Ishikawa (cell line): ENCODE data around the gene BCO2.

Experiments used
- CEBPB ChIP-seq: IDR thresholded peaks from 2 replicates; pipeline ENCODE4 v1.6.1; 2012
- CREB1 ChIP-seq: IDR thresholded peaks from 2 replicates; pipeline ENCODE4 v1.6.1; 2012; ENCODE audit warnings: low read depth
- EGR1 ChIP-seq: IDR thresholded peaks from 2 replicates; pipeline ENCODE4 v1.6.1; 2012
- EP300 ChIP-seq: IDR thresholded peaks from 2 replicates; pipeline ENCODE4 v1.6.1; 2012; ENCODE audit warnings: borderline replicate concordance
- FOXM1 ChIP-seq: IDR thresholded peaks from 2 replicates; pipeline ENCODE4 v1.6.1; 2012; ENCODE audit warnings: low read depth, borderline replicate concordance
- NFIC ChIP-seq: IDR thresholded peaks from 2 replicates; pipeline ENCODE4 v1.6.1; 2012
- RAD21 ChIP-seq: IDR thresholded peaks from 2 replicates; pipeline ENCODE4 v1.6.1; 2012; ENCODE audit warnings: low read depth
- TAF1 ChIP-seq: IDR thresholded peaks from 2 replicates; pipeline ENCODE4 v1.6.1; 2012; ENCODE audit warnings: low read depth, mild to moderate bottlenecking
- TCF12 ChIP-seq: IDR thresholded peaks from 2 replicates; pipeline ENCODE4 v1.6.1; 2012; ENCODE audit warnings: low read depth
- TEAD4 ChIP-seq: IDR thresholded peaks from 2 replicates; pipeline ENCODE4 v1.6.1; 2012
- YY1 ChIP-seq: IDR thresholded peaks from 2 replicates; pipeline ENCODE4 v1.6.1; 2012; ENCODE audit warnings: low read depth
- ZBTB7A ChIP-seq: IDR thresholded peaks from 2 replicates; pipeline ENCODE4 v1.6.1; 2012; ENCODE audit warnings: low read depth
- TF ChIP-seq, protein P1 (sequence below): IDR thresholded peaks from 2 replicates; pipeline ENCODE4 v1.6.1; 2012; ENCODE audit warnings: low read depth, mild to moderate bottlenecking
- TF ChIP-seq, protein P2 (sequence below): IDR thresholded peaks from 2 replicates; pipeline ENCODE4 v1.6.1; 2012
- TF ChIP-seq, protein P3 (sequence below): IDR thresholded peaks from 2 replicates; pipeline ENCODE4 v1.6.1; 2012

The BCO2 gene

DNA sequence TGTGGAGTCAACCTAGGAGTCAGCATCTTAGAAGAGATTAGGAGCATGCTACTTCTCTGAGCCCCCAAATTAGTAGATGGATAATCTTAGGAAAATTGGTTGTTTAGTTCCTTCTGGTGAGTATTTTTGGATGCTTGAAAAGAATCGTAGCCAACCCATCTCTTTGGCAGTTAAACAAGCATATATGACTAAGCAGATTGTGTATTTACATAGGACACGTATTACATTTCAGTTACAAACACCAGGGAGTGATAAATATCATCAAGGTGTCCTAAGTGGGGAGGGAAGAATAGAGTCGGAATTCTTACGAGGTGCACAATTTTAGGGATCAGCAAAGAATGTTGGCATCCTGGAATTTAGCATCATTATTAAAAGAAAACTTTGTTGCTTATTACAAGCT is 71.9 kb downstream of the BCO2 start:
- TF ChIP-seq RAD21 (no peak), CREB1 (no peak)
- TF ChIP-seq, protein P1, sequence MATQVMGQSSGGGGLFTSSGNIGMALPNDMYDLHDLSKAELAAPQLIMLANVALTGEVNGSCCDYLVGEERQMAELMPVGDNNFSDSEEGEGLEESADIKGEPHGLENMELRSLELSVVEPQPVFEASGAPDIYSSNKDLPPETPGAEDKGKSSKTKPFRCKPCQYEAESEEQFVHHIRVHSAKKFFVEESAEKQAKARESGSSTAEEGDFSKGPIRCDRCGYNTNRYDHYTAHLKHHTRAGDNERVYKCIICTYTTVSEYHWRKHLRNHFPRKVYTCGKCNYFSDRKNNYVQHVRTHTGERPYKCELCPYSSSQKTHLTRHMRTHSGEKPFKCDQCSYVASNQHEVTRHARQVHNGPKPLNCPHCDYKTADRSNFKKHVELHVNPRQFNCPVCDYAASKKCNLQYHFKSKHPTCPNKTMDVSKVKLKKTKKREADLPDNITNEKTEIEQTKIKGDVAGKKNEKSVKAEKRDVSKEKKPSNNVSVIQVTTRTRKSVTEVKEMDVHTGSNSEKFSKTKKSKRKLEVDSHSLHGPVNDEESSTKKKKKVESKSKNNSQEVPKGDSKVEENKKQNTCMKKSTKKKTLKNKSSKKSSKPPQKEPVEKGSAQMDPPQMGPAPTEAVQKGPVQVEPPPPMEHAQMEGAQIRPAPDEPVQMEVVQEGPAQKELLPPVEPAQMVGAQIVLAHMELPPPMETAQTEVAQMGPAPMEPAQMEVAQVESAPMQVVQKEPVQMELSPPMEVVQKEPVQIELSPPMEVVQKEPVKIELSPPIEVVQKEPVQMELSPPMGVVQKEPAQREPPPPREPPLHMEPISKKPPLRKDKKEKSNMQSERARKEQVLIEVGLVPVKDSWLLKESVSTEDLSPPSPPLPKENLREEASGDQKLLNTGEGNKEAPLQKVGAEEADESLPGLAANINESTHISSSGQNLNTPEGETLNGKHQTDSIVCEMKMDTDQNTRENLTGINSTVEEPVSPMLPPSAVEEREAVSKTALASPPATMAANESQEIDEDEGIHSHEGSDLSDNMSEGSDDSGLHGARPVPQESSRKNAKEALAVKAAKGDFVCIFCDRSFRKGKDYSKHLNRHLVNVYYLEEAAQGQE, result no peak

DNA sequence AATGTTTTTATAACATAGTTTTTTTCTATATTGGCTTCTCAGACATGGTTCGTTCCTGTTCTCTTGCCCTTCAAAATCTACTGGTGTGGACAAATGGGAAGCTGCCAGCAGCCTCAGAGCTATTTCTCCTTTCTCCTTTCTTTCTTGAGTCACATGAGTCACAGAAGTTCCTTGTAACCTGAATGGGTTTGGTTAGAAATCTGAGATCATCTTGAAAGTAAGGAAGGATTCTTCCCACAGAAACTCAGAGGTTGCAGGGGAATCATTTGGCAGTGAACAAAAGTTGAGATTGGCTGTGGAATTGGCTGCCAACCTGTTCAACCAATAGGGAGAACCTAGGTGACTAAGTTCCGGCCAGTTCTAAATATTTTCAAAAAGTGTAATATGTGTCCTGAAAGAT is 72.9 kb downstream of the BCO2 start:
- TF ChIP-seq, protein P1, result no peak
- TF ChIP-seq FOXM1 (no peak), ZBTB7A (no peak), EGR1 (no peak), CREB1 (no peak), TEAD4 (no peak), EP300 (no peak), RAD21 (no peak), TAF1 (no peak), CEBPB (no peak), NFIC (no peak), YY1 (no peak), TCF12 (no peak)
- TF ChIP-seq, protein P2, sequence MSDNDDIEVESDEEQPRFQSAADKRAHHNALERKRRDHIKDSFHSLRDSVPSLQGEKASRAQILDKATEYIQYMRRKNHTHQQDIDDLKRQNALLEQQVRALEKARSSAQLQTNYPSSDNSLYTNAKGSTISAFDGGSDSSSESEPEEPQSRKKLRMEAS, result no peak
- TF ChIP-seq, protein P3, sequence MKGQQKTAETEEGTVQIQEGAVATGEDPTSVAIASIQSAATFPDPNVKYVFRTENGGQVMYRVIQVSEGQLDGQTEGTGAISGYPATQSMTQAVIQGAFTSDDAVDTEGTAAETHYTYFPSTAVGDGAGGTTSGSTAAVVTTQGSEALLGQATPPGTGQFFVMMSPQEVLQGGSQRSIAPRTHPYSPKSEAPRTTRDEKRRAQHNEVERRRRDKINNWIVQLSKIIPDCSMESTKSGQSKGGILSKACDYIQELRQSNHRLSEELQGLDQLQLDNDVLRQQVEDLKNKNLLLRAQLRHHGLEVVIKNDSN, result no peak

DNA sequence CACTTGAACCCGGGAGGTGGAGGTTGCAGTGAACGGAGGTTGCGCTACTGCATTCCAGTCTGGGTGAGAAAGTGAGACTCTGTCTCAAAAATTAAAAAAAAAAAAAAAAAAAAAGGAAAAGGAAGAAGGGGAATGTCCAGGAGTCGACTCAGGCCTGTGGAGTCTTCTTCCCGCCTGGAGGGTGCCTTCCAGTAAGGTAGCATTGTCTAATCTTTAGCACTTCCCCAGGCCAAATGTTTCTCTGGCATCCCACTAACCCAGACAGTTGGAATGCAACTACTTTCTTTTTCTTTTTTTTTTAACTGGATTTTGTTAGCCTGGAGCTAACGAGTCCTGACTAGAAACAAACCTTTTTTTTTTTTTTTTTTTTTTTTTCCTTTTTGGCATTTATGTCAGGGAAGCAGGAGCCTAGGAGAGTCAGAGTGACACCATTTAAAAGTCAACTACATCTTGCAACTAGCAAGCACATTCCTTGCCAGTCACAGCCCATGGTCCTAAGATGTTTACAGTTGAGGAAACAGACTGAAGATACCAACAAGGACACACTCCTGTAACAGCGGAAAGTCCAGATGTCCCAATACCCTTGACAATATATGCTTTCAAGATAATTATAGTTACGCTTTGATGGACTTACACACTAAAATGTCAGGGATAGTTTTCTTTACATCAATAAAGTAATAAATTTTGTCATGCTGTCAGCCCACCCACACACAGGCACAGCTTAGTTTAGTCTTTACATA is 74.7 kb downstream of the BCO2 start:
- TF ChIP-seq, protein P1, result no peak
- TF ChIP-seq CEBPB, result no peak
- no peak for TF ChIP-seq FOXM1
- no peak for TF ChIP-seq TCF12

DNA sequence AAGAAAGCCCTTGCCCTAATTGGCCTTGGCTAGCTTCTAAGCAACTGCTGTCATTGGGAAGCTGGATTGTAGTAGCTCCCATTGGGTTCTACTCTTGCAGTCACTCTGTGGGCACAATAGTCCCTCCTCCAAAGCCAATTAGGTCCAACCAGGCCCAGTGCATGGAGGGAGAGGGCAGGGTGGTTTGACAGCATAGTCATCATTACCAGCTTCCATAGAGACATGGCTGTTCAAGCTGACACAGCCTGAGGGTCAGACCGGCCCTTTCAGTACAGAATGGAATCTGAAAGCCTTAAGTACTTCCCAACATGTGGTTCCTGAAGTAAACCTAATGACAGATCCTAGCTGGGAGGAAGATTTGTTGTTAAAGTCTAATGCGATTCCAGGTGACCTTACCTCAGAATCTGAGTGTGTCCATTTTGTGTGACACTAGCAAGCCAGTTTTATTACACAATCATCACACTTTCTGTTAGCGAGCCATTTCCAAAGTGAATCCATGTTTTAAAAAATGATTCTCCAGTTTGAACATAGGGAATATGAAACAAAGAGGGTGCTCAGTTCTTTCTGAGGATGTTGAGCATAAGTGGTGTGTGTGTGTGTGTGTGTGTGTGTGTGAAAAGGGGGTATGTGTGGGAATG is 78.4 kb downstream of the BCO2 start:
- TF ChIP-seq EGR1 (no peak), EP300 (no peak), NFIC (no peak), ZBTB7A (no peak), CREB1 (no peak), TCF12 (no peak), TAF1 (no peak), RAD21 (no peak)
- TF ChIP-seq, protein P2, result no peak
- TF ChIP-seq, protein P3, result no peak
